Measurements from ENCODE around the gene CCDC30. TPM values are rescaled to one million over a fixed set of nuclear protein-coding genes. Genes with fewer than 3 reads are reported as not detected.

The CCDC30 gene
- total RNA-seq, 1 donor from 2014 or later = 3.4 TPM

GRCh38 chr1:42660907-42661500, 197.9 kb downstream of the CCDC30 start:
- no peak for TF ChIP-seq CTCF (IDR thresholded peaks at IDR 0.05; ENCODE audit: unreplicated experiment)
- no peak overlapping the region for H3K4me3 Mint-ChIP-seq (ENCODE audit: unreplicated experiment)
- DNase-seq (ENCODE audit: low spot score) = no peak
- H3K4me1 Mint-ChIP-seq (ENCODE audit: unreplicated experiment) = peaks cover 21% of the 10 kb centered on the region
- H3K27me3 Mint-ChIP-seq (ENCODE audit: unreplicated experiment) = peaks cover 2% of the 10 kb centered on the region
- H3K36me3 Mint-ChIP-seq (ENCODE audit: low read depth, unreplicated experiment) = peaks cover 12% of the 10 kb centered on the region
- no peaks in the 10 kb centered on the region for H3K9me3 Mint-ChIP-seq (ENCODE audit: unreplicated experiment)
- no peak overlapping the region for H3K27ac Mint-ChIP-seq (ENCODE audit: unreplicated experiment)

GRCh38 chr1:42669936-42670335, 206.8 kb downstream of the CCDC30 start:
- Mint-ChIP-seq H3K36me3 (ENCODE audit: low read depth, unreplicated experiment) (peaks cover 23% of the 10 kb centered on the region), H3K27me3 (ENCODE audit: unreplicated experiment) (no peaks in the 10 kb centered on the region), H3K4me3 (ENCODE audit: unreplicated experiment) (no peak overlapping the region), H3K9me3 (ENCODE audit: unreplicated experiment) (no peaks in the 10 kb centered on the region), H3K4me1 (ENCODE audit: unreplicated experiment) (peaks cover 13% of the 10 kb centered on the region), H3K27ac (ENCODE audit: unreplicated experiment) (no peak overlapping the region)
- no peak for TF ChIP-seq CTCF (IDR thresholded peaks at IDR 0.05; ENCODE audit: unreplicated experiment)
- DNase-seq (ENCODE audit: low spot score) = no peak

- no peak for TF ChIP-seq CTCF (IDR thresholded peaks at IDR 0.05; ENCODE audit: unreplicated experiment)
- Mint-ChIP-seq H3K36me3 (ENCODE audit: low read depth, unreplicated experiment) (peaks cover 24% of the 10 kb centered on the region), H3K4me1 (ENCODE audit: unreplicated experiment) (peaks cover 13% of the 10 kb centered on the region), H3K27me3 (ENCODE audit: unreplicated experiment) (no peaks in the 10 kb centered on the region), H3K9me3 (ENCODE audit: unreplicated experiment) (no peaks in the 10 kb centered on the region), H3K27ac (ENCODE audit: unreplicated experiment) (no peak overlapping the region), H3K4me3 (ENCODE audit: unreplicated experiment) (no peak overlapping the region)
- no peak for DNase-seq (ENCODE audit: low spot score)
These were observed 207.3 kb downstream of the CCDC30 start for GRCh38 chr1:42670425-42670824.

GRCh38 chr1:42674214-42674613, 211.1 kb downstream of the CCDC30 start:
- Mint-ChIP-seq H3K27ac (ENCODE audit: unreplicated experiment) (no peak overlapping the region), H3K4me3 (ENCODE audit: unreplicated experiment) (peak overlapping the region; percentile 1), H3K9me3 (ENCODE audit: unreplicated experiment) (no peaks in the 10 kb centered on the region), H3K27me3 (ENCODE audit: unreplicated experiment) (peaks cover 5% of the 10 kb centered on the region), H3K36me3 (ENCODE audit: low read depth, unreplicated experiment) (peaks cover 17% of the 10 kb centered on the region), H3K4me1 (ENCODE audit: unreplicated experiment) (peaks cover 8% of the 10 kb centered on the region)
- no peak for DNase-seq (ENCODE audit: low spot score)
- TF ChIP-seq CTCF (IDR thresholded peaks at IDR 0.05; ENCODE audit: unreplicated experiment) = no peak

- H3K4me1 Mint-ChIP-seq (ENCODE audit: unreplicated experiment) = peaks cover 8% of the 10 kb centered on the region
- H3K36me3 Mint-ChIP-seq (ENCODE audit: low read depth, unreplicated experiment) = peaks cover 17% of the 10 kb centered on the region
- H3K27ac Mint-ChIP-seq (ENCODE audit: unreplicated experiment) = no peak overlapping the region
- no peak for DNase-seq (ENCODE audit: low spot score)
- no peak overlapping the region for H3K4me3 Mint-ChIP-seq (ENCODE audit: unreplicated experiment)
- H3K9me3 Mint-ChIP-seq (ENCODE audit: unreplicated experiment) = no peaks in the 10 kb centered on the region
- TF ChIP-seq CTCF (IDR thresholded peaks at IDR 0.05; ENCODE audit: unreplicated experiment) = no peak
- peaks cover 5% of the 10 kb centered on the region for H3K27me3 Mint-ChIP-seq (ENCODE audit: unreplicated experiment)
These were observed 211.6 kb downstream of the CCDC30 start for GRCh38 chr1:42674682-42675081.

All from endothelial cell (in vitro differentiated cells).